Right lobe of liver (tissue), 6 donors: ENCODE data around the gene FMNL2. TPM values are rescaled to one million over a fixed set of nuclear protein-coding genes. Genes with fewer than 3 reads are reported as not detected.

Source experiments
- ATAC-seq, 4 donors: fragments of 200-7000 bp; cut with Tn5 transposase; one replicate each; pipeline ENCODE4 v1.9.1; 2020; ENCODE audit warnings: mild to moderate bottlenecking in 4 of 4, moderate library complexity in 4 of 4
- DNase-seq, 3 donors: peaks; one replicate each; pipeline ENCODE4 v3.0.0-alpha.2; 2020
- H3K27ac ChIP-seq, 3 donors: fragments of 200-600 bp; one replicate each; pipeline ENCODE4 v1.8.0; 2022
- H3K27me3 ChIP-seq, 2 donors: fragments of 200-600 bp; one replicate each; pipeline ENCODE4 v1.8.0; 2022
- H3K36me3 ChIP-seq, 4 donors: fragments of 200-600 bp; sonication (generic) in 1 of 4; one replicate each; pipeline versions ENCODE4 v1.5.1 to v1.8.0; 2017 to 2022; ENCODE audit warnings: control low read depth in 1 of 4
- H3K4me1 ChIP-seq, 4 donors: fragments of 200-600 bp; sonication (generic) in 1 of 4; one replicate each; pipeline versions ENCODE4 v1.5.1 to v1.8.0; 2017 to 2022; ENCODE audit warnings: control low read depth in 1 of 4
- H3K4me3 ChIP-seq, 3 donors: fragments of 200-600 bp; one replicate each; pipeline ENCODE4 v1.8.0; 2022
- H3K9me3 ChIP-seq, 4 donors: fragments of 200-600 bp; sonication (generic) in 1 of 4; one replicate each; pipeline versions ENCODE4 v1.5.1 to v1.8.0; 2017 to 2022; ENCODE audit warnings: control low read depth in 1 of 4
- CTCF ChIP-seq, 4 donors: fragments of 200-600 bp in 3 of 4; fragments of 450-650 bp in 1 of 4; IDR thresholded peaks; one replicate each; pipeline versions ENCODE4 v1.5.1 to v1.8.0; 2016 to 2022; ENCODE audit warnings: antibody characterized with exemption in 4 of 4, mild to moderate bottlenecking in 2 of 4
- POLR2A ChIP-seq: fragments of 450-650 bp; IDR thresholded peaks from one replicate; pipeline ENCODE4 v1.6.1; 2017; ENCODE audit warnings: antibody characterized with exemption, mild to moderate bottlenecking
- WGBS: methylation state at CpG from one replicate; pipeline ENCODE4 v1.1.6; 2018; ENCODE audit warnings: low coverage, low lambda C conversion rate; ENCODE audit not compliant: insufficient coverage; ENCODE audit errors: missing lambda C conversion rate; 5-methylcytosine and 5-hydroxymethylcytosine counted together
- intact Hi-C, 2 donors: fragments of 100-400 bp; cut with DNase I; formaldehyde crosslinking; loops; one replicate each; pipeline versions ENCODE4 v1.11.2 to v1.14.1; 2022
- total RNA-seq, 6 experiments: library from RNA; depleted of rRNA in 2 of 6; stranded (reverse); fragments of >200 nt in 2 of 6; fragmentation: NEBNext Ultra II Directional in 3 of 6; extraction: Animal tissue kit (Norgen Biotek cat#: 25700) in 3 of 6; gene quantifications; one replicate each; pipeline versions ENCODE4 v1.1.0 to v1.2.4, GENCODE V29; 2016 to 2023
- donor health status: DM: no; HTN: yes; CAD: no.
- donor health status: DM: no; HTN: no; CAD: no.
- donor health status: DM: no; HTN: no; CAD: no.
- donor health status: DM: no; HTN: yes; CAD: no.
- donor health status: DM: no; HTN: yes; CAD: no.

Gene FMNL2
- total RNA-seq, 6 experiments from 2014 or later = 3.5 to 12.1 (median 7.1) TPM

GRCh38 chr2:152617456-152618192, 282.6 kb downstream of the FMNL2 start:
- no peaks in the 10 kb centered on the region for H3K4me1 ChIP-seq
- H3K27me3 ChIP-seq = no peaks in the 10 kb centered on the region
- 80% methylated on average over 3 of the region's 4 CpGs for WGBS
- no peak overlapping the region for H3K27ac ChIP-seq
- DNase-seq (no peak), ATAC-seq (no peak)
- no peaks in the 10 kb centered on the region for H3K9me3 ChIP-seq
- peaks cover 0 to 2% (median 0%) of the 10 kb centered on the region in 4 donors for H3K36me3 ChIP-seq
- TF ChIP-seq POLR2A (no peak), CTCF (IDR thresholded peaks at IDR 0.05) (no peak)
- intact Hi-C loops = no loop called here
- H3K4me3 ChIP-seq = no peak overlapping the region

GRCh38 chr2:152618193-152618564, 283.2 kb downstream of the FMNL2 start:
- H3K4me3 ChIP-seq = no peak overlapping the region
- DNase-seq = no peak
- H3K27ac ChIP-seq = no peak overlapping the region
- no peaks in the 10 kb centered on the region for H3K4me1 ChIP-seq
- intact Hi-C loops = no loop called here
- WGBS = 80% methylated on average over 5 of the region's 5 CpGs
- no peak for TF ChIP-seq CTCF (IDR thresholded peaks at IDR 0.05)
- TF ChIP-seq POLR2A = no peak
- no peaks in the 10 kb centered on the region for H3K27me3 ChIP-seq
- ATAC-seq = no peak
- peaks cover 0 to 2% (median 0%) of the 10 kb centered on the region in 4 donors for H3K36me3 ChIP-seq
- no peaks in the 10 kb centered on the region for H3K9me3 ChIP-seq

GRCh38 chr2:152620208-152620607, 285.2 kb downstream of the FMNL2 start:
- no peak overlapping the region for H3K4me3 ChIP-seq
- ATAC-seq = no peak
- no peaks in the 10 kb centered on the region for H3K27me3 ChIP-seq
- no peak for DNase-seq
- no peak overlapping the region for H3K27ac ChIP-seq
- TF ChIP-seq POLR2A (no peak), CTCF (IDR thresholded peaks at IDR 0.05) (no peak)
- H3K4me1 ChIP-seq = no peaks in the 10 kb centered on the region
- intact Hi-C loops = no loop called here
- H3K36me3 ChIP-seq = peaks cover 0 to 2% (median 0%) of the 10 kb centered on the region in 4 donors
- no peaks in the 10 kb centered on the region for H3K9me3 ChIP-seq
- whole genome bisulfite sequencing = 56% methylated on average over 3 of the region's 7 CpGs

GRCh38 chr2:152620985-152621384, 286.0 kb downstream of the FMNL2 start:
- TF ChIP-seq POLR2A (no peak), CTCF (IDR thresholded peaks at IDR 0.05) (no peak)
- Histone ChIP-seq H3K9me3 (no peaks in the 10 kb centered on the region), H3K27ac (no peak overlapping the region), H3K36me3 (peaks cover 0 to 2% (median 0%) of the 10 kb centered on the region in 4 donors), H3K4me1 (no peaks in the 10 kb centered on the region), H3K4me3 (no peak overlapping the region), H3K27me3 (no peaks in the 10 kb centered on the region)
- intact Hi-C loops = no loop called here
- 67% methylated on average over 2 of the region's 9 CpGs for WGBS
- ATAC-seq = no peak
- no peak for DNase-seq
